GM18861 (cell line): ENCODE results near the gene NACC1.

Experiments used
- ATAC-seq: cut with Tn5 transposase; IDR thresholded peaks from one replicate; pipeline ENCODE4 v1.9.1; 2021; ENCODE audit not compliant: unreplicated experiment

NACC1 gene

DNA sequence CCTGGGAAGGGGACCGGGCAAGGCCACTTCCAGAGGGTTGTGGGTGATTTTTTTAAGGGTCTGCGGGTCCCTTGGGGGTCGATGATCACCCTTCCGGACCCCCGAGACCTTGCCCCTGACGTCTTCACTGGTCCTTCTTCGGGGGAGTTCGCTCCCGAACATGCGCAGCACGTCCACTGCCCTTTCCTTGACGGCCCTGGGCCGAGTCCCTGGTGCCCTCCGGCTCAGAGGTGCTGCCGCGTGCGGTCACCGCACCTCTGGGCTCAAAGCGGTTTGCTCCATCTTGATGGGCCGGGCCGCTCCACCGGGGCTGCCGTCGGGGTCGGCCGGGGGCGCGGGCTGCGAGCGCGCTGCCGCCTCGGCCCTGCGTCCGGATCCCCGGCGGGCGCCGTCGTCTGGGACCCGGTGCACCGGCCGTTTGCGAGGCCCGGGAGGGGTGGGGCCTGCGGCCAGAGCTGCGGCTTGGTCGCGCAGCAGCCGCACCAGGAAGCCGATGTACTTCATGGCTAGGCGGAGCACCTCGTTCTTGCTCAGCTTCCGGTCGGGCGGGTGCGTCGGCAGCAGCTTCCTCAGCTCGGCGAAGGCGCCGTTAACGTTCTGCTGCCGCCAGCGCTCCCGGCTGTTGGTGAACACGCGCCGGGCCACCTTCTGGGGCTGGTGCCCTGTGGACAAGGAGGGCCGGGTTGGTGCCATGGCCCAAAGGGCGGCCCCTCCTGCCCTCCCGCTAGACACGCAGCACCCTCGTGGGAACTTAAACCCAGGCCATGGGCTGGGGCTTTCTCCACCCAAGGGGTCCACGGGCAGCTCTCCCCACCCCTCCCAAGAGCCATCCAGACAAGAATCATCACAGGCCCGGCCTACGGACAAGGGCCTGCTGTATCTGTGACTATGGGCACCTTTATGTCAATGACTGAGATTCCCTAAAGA, 18.7 kb upstream of the NACC1 start:
- ATAC-seq: no peak

DNA sequence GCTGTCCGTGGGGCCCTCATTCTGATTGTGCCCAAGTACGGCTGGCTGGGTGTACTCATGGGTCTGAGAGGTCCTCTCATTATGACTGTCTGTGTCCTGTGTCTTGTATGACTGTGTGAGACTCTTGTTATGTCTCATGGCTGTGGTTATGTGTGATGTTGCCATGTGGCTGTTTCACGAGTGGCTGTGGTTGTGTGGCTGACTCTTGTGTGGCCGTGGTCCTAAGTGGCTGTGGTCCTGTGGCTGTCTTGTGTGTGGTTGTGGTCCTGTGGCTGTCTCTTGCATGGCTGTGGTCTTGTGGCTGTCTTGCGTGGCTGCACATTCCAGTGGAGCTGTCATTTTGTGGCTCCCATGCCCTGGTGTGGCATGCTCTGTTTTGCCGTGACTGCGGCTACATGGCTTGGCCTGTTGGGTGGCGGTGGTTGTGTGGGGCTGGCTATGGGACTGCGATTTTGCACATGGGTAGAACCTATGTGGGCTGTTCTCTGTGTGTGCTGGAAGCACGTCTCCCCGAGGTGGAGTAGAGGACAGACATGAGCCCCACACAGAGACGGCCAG, 18.0 kb upstream of the NACC1 start:
- ATAC-seq: no peak

DNA sequence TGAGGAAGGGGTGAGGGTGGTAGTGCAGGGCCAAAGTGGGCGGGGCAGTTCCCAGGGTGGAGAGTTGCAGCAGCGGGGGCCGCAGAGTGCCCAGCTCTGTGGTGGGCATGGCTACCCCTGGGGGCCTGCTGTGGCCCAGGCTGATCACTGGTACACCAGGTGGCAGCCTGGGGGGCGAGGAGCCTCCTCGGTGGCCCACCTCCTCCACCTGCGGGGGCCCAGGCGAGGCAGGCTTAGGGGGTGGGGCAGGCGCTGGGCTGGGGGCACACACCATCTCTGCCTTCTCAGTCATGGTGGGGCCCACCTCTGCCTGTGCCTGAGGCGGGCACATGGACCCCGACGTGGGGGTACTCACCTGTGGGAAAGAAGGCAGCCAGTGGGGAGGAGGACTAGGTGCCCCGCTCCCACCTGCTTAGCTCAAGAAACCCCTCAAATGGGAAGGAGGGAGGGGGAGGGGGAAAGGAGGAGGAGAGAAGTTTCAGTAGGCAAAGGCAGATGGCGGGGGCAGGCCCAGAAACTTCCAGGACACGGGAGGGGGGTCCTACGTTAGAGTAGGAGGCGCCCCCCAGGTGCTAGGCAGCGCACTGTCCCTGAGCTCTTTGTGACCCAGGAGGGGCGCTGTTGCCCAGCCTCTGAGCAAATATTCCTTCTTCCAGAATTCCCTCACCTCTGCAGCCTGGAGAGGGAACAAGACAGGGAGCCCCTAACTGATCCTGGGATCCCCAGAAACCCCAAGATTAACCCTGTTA, 17.0 kb upstream of the NACC1 start:
- no peak for ATAC-seq

DNA sequence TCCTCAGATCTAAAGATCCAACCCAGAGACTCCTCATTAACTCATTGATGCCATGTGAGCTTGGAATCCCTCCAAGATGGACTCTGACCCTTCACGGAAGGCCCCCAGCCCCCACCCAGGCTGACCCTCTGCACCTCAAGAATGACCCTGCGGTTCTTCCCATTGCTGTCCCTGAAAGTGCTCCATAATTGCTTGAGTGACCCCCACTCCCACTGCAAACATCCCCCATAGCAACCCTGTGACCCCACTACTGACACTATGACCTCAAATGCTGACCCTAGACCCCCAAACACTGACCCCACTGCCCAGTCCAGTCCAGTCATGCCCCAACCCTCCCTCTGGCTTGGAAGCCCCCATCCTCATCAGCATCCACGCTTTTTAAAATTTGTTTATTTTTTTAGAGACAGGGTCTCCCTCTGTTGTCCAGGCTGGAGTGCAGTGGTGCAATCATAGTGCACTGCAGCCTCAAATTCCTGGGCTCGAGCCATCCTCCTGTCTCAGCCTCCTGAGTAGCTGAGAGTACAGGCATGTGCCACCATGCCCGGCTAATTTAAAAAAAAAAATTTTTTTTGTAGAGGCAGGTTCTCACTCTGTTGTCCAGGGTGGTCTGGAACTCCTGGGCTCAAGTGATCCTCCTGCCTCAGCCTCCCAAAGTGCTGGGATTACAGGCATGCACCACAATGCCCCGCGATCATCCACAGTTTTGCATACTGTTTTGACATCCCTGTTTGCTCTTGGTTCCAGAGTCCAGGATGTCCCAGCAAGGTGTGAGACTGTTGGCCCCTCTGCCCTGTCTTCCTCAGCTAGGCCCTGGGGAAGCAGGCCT, 16.3 kb upstream of the NACC1 start:
- no peak for ATAC-seq

DNA sequence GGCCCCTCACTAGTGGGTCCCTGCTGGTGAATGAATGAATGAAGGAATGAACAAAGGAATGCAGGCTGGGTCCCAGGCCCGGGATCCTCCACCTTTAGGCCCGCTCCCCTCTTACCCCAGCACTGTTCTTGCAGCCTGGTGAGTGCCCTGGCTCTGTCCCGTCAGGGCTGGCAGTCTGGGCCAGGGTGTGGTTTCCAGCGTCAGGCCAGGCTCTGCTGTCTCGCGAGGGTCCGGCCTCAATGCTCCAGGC, 15.7 kb upstream of the NACC1 start:
- ATAC-seq: no peak

DNA sequence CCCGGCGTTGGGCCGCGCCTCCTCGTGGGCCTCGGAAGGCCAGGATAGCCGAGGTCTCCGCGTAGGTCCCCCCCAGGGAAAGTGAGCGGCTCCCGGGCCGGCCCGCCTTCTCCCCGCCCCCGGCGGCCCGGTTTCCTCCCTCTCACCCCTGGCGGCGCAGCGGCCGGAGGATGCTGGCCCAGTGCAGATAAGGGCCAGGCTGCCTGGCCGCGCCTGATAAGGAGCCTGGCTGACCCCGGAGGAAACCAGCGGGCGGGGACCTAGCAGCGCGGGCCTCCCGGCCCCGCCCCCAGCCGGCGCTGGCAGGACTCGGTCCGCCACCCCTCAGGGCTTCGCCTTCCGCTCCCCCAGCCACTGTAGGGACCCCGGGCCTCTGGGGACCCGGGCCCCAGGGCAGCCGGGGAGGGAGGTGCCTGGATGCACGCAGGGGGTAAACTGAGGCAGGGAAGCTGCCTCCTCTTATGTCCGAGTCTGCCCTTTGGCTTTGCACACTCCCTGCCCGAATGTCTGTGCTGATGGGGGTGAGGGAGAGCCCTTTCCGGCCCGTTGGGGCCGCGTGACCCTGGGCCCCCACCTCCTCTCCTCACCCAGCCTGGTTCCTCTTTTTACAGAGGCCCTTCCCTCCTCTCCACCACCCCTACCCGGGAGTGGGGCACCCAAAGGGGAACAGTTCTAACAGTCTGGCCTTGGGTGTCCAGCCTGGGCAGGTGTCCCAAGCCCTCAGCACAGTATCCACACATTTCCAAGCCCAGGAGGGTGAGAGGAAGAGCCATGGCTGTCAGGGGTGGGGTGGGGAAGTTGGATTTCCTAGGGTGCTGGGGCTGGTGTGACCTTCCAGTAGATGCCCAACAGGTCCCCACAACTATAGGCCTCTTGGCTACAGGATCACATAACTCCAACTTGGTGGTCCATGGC, 15.1 kb upstream of the NACC1 start, which contains the start of gene LYL1:
Gene LYL1, minus strand, starts transcription at position 193 of the 915 bp plus-strand sequence. CDS start 1,687 bp downstream, outside the sequence.
- peak; percentile 42 for ATAC-seq

DNA sequence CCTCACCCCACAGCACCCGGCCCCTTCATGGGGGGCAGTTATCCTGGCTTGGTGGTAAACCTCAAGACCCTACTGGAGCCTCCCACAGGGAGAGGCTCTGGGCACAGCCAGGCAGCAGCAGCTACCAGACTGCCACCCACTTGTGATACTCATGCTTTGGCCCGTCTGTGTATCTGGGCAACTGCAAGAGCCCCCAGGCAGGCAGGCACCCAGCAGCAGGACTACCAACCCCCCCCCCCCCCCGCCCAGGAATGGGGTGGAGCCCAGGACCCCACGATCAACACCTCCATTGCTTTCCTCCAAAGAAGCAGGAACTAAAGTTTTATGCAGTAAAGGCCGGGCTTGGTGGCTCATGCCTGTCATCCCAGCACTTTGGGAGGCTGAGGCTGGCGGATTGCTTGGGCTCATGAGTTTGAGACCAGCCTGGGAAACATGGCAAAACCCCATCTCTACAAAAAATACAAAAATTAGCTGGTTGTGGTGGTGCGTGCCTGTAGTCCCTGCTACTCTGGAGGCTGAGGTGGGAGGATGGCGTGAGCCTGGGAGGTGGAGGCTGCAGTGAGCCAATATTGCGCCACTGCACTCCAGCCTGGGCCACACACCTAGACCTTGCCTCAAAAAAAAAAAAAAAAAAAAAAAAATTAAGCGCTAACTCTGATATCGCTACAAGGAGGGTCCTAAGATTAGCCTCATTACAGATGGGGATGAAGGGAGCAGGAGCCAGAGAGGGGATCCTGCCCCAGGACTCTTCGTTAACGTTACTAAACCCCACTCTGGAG, 14.3 kb upstream of the NACC1 start:
- ATAC-seq: no peak

DNA sequence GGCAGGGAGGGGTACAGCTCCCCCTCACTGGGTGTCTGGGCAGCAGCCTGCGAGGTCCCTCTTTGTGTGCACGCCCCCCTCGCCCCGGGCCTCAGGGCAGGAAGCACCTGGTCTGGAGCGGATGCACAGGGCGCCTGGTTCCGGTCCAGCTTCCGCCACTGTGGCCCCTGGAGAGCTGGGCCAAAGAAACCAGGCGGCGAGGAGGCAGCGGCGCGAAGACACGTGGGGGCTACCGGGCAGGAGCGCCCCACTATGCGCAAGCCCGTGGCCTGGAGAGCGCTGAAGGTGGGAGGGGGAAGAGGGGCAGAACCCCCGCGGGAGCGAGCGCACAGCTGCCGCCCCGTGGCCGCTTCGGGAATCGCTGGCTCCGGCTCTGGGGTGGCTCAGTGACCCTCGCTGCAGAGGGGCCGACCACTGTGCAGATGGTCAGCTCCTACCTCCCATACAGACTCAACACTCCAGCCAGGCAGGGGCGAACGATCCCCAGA, 13.7 kb upstream of the NACC1 start:
- ATAC-seq: peak; percentile 27

DNA sequence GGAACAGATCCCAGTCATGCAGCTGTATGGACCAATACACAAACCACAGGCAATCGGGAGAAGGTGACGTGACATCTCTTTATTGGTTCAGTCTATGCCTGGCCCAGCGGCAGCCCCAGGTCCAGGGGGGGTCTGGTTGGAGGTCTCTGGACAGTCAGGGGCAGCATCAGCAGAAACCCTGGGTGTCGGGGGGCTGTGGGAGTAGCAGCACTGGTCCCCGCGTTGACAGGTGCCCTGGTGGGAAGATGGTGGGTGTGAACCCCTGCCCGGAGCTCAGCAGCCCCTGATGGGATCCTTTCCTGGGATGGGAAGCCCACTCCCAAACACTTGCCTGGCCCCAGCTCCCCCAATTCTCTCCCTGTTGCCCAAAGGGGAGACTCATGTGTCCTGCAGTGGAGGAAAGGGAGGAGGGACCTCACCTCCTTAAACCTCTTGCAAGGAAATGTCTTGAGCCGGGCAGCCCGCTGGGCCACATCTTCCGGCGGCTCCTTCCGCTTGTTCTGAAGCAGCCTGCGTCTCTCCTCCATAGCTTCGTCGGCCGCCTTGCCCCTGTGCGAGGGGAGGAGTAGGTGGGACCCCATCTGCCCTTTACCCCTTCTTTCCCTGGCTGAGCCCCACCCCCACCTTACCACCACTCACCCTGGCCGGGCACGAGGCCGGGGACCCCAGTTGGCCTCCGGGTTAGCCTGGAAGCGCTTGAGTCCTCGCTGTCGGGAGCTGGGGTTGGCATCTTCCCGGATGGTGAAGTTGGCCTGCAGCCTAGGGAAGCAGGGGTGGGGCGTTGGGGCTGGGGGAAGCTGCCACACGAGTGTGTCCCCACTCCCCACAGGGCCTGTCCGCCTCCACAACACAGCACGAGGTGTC, 13.0 kb upstream of the NACC1 start:
- no peak for ATAC-seq

DNA sequence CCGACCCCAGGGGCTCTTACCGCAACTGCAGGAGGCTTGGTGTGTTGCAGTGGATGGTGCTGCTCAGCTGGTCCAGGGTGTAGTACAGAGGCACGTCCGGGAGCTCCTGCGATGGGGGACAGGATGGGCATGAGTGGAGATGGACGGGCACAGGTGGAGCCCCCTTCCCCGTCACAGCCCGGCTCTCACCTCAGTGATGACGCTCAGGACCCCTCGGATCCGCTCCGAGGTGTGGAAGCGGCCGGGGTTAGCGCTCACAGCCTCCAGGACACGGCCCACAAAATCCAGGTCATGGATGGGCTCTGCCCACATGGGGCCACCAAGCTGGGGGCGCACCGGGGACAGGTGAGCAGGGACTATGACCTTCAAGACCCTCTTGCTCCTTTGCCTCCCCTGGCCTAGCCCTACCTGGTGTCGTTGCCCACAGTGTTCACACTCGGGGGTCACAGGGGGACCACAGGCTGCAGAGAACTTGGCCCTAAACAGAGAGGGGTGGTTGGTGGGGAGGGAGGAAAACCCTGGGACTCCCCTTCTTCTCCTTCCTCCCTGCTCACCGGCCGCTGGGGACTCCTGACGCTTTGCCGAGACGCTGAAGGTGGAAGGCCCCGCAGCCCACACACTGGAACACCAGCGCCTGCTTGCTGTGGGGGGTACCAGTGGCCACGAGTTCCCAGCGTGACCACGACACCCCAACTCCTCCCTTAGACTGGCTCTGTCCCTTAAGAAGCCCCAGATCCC, 8.5 kb upstream of the NACC1 start:
- no peak for ATAC-seq

DNA sequence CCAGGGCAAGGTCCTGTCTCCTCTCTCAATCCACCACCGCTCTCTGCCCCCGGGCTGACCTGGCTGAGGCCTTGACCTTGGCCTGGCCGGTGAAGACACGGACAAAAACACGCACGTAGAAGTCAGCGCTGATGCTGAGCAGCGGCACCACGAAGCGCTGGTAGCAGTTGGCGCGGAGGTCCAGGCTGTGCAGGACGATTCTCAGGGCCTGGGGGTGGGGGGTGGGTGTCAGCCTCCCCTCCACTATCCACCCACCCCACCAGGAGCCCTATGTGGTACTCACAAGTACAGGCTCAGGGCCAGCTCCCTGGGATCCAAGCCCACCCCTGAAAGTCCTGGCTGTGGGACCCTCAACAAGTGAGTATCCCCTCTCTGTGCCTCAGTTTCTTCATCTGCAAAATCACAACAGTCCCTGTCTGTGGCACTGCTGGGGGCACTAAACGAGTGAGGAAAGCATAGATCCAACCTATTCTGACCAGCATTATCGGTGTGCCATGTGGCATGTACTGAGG, 7.9 kb upstream of the NACC1 start:
- no peak for ATAC-seq

DNA sequence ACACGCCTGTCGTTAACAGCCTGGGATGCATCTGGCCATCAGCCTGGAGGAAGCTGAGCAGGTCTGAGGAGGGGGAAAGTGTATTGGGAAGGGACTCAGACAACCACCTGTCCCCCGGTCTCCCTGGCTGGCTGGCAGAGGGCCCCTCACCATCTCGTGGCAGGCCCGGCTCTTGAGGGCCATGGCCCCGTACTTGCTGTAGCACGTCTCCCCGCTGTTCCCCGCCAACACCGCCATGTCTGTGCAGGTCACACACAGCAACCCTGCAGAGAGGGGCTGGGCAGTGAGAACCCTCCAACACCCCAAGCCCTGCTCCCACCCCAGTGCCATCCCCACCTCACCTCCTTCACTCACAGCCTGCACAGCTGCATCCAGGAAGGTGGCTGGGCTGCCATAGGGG, 5.5 kb upstream of the NACC1 start:
- ATAC-seq: no peak

DNA sequence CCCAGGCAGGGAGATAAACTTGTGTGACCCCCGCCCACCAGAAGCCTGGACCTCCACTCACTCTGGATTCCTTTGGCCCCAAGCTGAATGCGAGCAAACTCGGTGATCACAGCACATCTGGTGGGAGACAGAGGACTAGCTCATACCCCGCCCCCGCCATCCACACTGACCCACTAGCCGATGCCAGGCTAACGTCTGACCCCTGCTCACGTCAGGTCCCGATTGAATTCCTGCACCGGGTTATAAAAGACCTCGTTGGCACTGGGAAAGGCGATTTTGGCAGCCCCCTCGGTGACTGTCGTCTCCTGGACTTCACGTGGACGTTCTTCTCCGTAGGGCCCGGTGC, 2.2 kb upstream of the NACC1 start:
- ATAC-seq: no peak

DNA sequence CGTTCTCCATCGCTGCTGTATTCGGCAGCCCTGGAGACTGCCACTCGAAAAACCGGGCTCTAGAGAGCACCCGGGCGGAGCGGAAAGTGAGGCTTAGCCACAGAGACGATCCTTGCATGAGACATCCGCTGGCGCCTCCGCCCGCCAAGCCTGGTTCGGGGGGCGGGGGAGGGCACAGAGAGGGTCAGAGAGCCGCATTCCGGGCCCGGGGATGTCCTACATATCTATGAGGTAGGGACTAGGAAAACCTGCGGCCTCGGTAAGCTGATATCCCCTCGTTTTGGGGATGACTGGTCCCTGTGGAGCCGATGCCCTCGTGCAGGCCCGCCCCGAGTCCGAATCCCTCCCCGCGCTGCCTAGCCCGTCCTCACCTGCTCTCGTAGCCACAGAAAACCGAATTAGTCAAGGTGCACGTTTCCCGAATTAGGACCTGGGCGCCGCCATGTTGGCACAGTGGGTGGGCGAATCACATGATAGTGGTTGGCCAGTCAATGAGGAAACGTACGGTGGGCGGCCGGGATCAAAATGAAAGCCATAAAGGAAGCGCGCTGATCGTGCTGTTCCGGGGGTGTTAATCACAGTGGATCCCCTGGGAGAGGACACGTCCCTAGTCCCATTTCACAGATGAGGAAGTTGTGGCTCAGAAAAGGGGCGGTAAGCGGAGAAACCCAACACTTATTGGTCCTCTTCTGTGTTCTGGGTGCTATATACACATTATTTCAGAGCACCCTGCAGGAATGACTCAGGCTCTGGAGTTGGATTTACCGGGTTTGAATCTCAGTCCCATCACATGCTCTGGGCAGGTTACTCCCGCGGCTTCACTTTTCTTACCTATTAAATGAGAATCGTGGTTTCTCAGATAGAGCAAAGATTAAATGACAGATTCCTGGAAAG, 1.5 kb upstream of the NACC1 start, which contains the start of gene TRMT1:
Gene TRMT1, minus strand, starts transcription at position 459 of the 894 bp plus-strand sequence. Its CDS starts 341 bp downstream, at position 118.
- peak; percentile 35 for ATAC-seq

DNA sequence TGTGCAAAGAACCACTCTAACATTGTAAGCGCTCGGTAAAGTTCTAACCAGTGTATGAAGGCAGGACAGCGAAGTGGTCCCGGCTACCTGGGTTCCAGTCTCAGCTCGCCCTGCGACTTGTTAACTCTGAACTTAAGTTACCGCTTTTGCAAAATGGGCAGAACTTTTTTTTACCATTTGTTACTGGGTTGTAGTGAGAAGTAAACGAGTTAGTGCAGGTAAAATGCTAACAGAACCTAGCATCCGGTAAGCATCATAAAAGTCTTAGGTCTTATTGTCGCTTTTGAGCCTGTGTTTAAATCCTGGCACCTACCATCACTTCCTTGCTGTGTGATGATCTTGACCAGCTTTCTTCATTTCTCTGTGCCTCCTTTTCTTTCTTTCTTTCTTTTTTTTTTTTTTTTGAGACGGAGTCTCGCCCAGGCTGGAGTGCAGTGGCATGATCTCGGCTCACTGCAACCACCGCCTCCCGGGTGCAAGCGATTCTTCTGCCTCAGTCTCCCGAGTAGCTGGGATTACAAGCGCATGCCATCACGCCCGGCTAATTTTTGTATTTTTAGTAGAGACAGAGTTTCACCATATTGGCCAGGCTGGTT, 790 bp upstream of the NACC1 start:
- no peak for ATAC-seq
